Measurements from ENCODE around the gene TMEM214.

DNA sequence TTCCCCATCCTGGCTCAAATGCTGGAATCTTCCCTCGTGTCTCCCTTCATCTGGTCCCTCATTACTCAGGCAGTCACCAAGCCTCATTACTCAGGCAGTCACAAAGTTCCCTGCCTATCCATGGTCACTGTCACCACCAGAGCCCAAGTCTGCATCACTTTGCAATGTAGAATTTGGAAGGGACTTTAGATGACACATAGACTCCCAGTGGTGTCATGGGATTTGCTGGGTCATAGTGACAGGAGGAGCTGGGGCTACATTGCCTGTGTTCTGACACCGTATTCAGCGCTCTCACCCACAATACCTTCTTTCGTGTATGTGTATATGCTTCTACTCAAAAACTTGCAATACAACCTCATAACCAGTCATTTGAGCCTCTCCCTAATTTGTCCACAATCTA is 43.6 kb downstream of the TMEM214 start:
- no peak for TF ChIP-seq EZH2 (IDR thresholded peaks at IDR 0.05; ENCODE audit: borderline replicate concordance)
- TF ChIP-seq, protein P1, sequence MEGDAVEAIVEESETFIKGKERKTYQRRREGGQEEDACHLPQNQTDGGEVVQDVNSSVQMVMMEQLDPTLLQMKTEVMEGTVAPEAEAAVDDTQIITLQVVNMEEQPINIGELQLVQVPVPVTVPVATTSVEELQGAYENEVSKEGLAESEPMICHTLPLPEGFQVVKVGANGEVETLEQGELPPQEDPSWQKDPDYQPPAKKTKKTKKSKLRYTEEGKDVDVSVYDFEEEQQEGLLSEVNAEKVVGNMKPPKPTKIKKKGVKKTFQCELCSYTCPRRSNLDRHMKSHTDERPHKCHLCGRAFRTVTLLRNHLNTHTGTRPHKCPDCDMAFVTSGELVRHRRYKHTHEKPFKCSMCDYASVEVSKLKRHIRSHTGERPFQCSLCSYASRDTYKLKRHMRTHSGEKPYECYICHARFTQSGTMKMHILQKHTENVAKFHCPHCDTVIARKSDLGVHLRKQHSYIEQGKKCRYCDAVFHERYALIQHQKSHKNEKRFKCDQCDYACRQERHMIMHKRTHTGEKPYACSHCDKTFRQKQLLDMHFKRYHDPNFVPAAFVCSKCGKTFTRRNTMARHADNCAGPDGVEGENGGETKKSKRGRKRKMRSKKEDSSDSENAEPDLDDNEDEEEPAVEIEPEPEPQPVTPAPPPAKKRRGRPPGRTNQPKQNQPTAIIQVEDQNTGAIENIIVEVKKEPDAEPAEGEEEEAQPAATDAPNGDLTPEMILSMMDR (IDR thresholded peaks at IDR 0.05; ENCODE audit: poor library complexity), result no peak
